ENCODE data around the gene TBC1D4. TPM values are rescaled to one million over a fixed set of nuclear protein-coding genes. Genes with fewer than 3 reads are reported as not detected.
"Not testable (repeated sequence)": the region's sequence is repeated elsewhere in the genome, so short reads cannot be mapped to it uniquely, and the experiment has no call there.

The TBC1D4 gene
- total RNA-seq, 4 donors from 2014 or later = 49.9 to 279 (median 211) TPM

DNA sequence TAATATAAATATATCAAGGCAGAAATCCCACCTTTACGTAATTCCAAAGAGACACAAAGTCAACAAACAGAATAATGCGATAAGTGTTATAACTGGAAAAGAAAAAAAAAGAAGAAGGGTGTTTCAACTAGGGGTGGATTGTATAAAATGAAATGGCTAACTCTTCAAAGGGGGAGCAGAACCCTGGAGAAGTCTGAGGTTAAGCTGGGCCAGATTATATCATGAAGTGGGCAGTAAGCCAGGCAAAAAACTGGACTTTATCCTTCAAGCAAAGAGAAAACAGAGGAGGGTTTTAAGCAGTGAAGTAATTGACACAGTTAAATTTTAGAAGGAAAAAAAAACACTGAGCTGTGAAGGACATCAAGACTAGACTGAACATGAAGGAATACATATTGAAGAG is 41.9 kb downstream of the TBC1D4 start:
- no peaks in the 10 kb centered on the region for H3K9me3 ChIP-seq
- no peaks in the 10 kb centered on the region for H3K27me3 ChIP-seq
- in situ Hi-C loops (cut with MboI; ENCODE audit: low sequenced_read_pairs in 4 of 4) = no loop called here
- no peak overlapping the region for H3K4me3 ChIP-seq
- intact Hi-C loops (cut with DNase I; ENCODE audit: low total_unique reads) = no loop called here
- no peak for DNase-seq
- H3K4me1 ChIP-seq = peaks cover 73 to 78% of the 10 kb centered on the region in 2 donors
- TF ChIP-seq, protein P1, sequence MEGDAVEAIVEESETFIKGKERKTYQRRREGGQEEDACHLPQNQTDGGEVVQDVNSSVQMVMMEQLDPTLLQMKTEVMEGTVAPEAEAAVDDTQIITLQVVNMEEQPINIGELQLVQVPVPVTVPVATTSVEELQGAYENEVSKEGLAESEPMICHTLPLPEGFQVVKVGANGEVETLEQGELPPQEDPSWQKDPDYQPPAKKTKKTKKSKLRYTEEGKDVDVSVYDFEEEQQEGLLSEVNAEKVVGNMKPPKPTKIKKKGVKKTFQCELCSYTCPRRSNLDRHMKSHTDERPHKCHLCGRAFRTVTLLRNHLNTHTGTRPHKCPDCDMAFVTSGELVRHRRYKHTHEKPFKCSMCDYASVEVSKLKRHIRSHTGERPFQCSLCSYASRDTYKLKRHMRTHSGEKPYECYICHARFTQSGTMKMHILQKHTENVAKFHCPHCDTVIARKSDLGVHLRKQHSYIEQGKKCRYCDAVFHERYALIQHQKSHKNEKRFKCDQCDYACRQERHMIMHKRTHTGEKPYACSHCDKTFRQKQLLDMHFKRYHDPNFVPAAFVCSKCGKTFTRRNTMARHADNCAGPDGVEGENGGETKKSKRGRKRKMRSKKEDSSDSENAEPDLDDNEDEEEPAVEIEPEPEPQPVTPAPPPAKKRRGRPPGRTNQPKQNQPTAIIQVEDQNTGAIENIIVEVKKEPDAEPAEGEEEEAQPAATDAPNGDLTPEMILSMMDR (IDR thresholded peaks at IDR 0.05 in 4 of 5, conservative IDR thresholded peaks at IDR 0.05 in 1 of 5) = no peak
- TF ChIP-seq POLR2A (IDR thresholded peaks at IDR 0.05) = no peak
- no peaks in the 10 kb centered on the region for H3K36me3 ChIP-seq
- no peak for ATAC-seq
- peak overlapping the region; percentile 73 to 98 (median 93) for H3K27ac ChIP-seq

DNA sequence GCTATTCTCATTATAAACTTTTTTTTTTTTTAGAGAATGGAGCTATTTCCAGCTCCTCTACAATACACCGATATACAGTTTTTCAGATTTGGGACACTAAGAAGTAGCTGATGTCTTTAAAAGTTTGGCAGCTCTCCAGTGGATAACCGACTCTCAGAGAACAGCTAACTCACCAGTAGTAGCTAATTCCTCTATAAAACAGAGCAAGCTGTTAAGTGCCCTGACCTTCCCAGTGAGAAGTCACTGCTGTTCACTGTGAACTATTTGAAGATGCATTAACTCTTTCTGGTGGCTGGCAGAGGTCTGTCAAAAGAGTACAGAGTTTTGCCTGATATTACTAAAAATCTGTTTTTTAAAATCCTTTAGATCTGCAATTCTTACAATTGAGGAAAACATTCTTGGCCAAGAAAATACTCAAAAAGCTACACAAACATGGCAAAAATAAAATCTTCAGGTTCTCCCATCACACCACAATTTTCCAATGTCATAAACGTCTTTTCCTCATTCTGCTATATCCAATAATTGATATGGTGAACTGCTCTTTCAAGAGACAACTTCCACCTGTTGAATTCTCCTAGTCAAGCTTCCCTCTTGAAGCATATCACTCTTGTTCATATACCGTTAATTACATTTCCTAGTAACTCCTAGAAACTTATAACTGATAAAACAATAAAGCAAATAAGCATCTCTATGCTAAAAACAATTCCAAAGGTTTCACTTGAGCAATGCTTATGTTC is 44.2 kb downstream of the TBC1D4 start:
- intact Hi-C loops (cut with DNase I; ENCODE audit: low total_unique reads) (no loop called here), in situ Hi-C loops (cut with MboI; ENCODE audit: low sequenced_read_pairs in 4 of 4) (no loop called here)
- DNase-seq = no peak
- peak in 1 of 2 donors; percentile 24 for ATAC-seq
- Histone ChIP-seq H3K9me3 (no peaks in the 10 kb centered on the region), H3K4me1 (peaks cover 67% of the 10 kb centered on the region in 2 donors), H3K36me3 (no peaks in the 10 kb centered on the region), H3K27ac (peak overlapping the region; percentile 73 to 98 (median 93)), H3K4me3 (peak overlapping the region in 1 of 4 donors; percentile 16), H3K27me3 (no peaks in the 10 kb centered on the region)
- TF ChIP-seq POLR2A (IDR thresholded peaks at IDR 0.05) = no peak
- TF ChIP-seq, protein P1 (IDR thresholded peaks at IDR 0.05 in 4 of 5, conservative IDR thresholded peaks at IDR 0.05 in 1 of 5) = no peak

DNA sequence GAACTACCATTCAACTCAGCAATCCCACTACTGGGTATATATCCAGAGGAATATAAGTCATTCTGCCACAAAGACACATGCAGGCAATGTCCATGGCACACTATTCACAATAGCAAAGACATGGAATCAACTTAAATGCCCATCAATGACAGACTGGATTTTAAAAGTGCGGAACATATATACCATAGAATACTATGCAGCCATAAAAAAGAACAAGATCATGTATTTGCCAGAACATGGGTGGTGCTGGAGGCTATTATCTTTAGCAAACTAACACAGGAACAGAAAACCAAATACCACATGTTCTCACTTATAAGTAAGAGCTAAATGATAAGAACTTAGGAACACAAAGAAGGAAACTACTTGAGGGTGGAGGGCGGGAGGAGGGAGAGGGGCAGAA is 47.8 kb downstream of the TBC1D4 start:
- DNase-seq; H3K36me3 ChIP-seq; H3K27me3 ChIP-seq; H3K4me3 ChIP-seq; ATAC-seq; H3K9me3 ChIP-seq; intact Hi-C loops (cut with DNase I; ENCODE audit: low total_unique reads); in situ Hi-C loops (cut with MboI; ENCODE audit: low sequenced_read_pairs in 4 of 4): not testable (repeated sequence)
- Histone ChIP-seq H3K4me1 (peaks cover 69 to 80% of the 10 kb centered on the region in 2 donors), H3K27ac (peak overlapping the region; percentile 73 to 98 (median 93))

DNA sequence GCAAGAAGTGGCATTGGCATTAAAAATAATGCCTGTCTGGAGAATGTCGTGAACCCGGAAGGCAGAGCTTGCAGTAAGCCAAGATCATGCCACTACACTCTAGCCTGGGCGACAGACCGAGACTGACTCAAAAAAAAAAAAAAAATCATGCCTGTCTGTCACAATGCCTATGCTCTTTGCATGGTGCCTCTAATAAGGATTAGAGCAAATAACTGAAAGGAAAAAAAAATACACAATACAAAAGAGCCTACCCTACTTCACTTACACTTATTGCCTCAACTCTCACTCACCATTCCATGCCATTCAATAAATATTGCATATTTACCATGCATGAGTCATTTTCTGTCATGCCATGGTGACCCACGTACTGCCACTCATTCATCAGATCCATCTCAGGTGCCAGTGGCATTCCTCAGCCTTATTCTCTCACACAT is 49.1 kb downstream of the TBC1D4 start:
- Histone ChIP-seq H3K27ac (peak overlapping the region; percentile 63 to 98 (median 93)), H3K36me3 (no peaks in the 10 kb centered on the region), H3K9me3 (no peaks in the 10 kb centered on the region), H3K4me3 (no peak overlapping the region), H3K27me3 (no peaks in the 10 kb centered on the region), H3K4me1 (peaks cover 69 to 80% of the 10 kb centered on the region in 2 donors)
- in situ Hi-C loops (cut with MboI; ENCODE audit: low sequenced_read_pairs in 4 of 4) = no loop called here
- intact Hi-C loops (cut with DNase I; ENCODE audit: low total_unique reads) = no loop called here
- no peak for TF ChIP-seq POLR2A (IDR thresholded peaks at IDR 0.05)
- TF ChIP-seq, protein P1 (IDR thresholded peaks at IDR 0.05 in 4 of 5, conservative IDR thresholded peaks at IDR 0.05 in 1 of 5) = no peak
- DNase-seq (no peak), ATAC-seq (peak in 1 of 2 donors; percentile 45)

DNA sequence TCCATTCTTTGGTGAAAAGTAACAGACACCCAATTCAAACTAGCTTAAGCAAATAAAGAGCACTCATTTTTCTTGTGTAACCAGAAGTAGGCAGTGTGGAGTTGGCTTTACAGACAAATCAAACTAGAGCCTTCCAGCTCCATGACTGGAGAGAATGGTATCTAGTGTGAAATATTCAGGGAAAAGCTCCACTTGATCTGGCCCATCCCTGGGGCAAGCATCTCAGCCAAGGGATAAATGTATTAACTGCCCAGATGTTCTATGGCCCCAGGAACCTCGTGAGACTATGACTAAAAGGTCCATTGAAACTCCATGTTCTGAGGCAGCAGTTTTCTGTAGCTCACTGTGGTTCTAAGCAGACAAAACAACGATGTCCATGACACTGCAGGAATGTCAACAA is 49.9 kb downstream of the TBC1D4 start:
- peak; percentile 74 for ATAC-seq
- in situ Hi-C loops (cut with MboI; ENCODE audit: low sequenced_read_pairs in 4 of 4) = no loop called here

More for the DNA sequence above, 49.9 kb downstream of the TBC1D4 start:
- H3K4me1 ChIP-seq = peaks cover 64 to 72% of the 10 kb centered on the region in 2 donors
- peak overlapping the region; percentile 63 to 98 (median 93) for H3K27ac ChIP-seq
- intact Hi-C loops (cut with DNase I; ENCODE audit: low total_unique reads) = no loop called here
- H3K36me3 ChIP-seq = no peaks in the 10 kb centered on the region
- TF ChIP-seq POLR2A (IDR thresholded peaks at IDR 0.05) = no peak
- TF ChIP-seq, protein P1 (IDR thresholded peaks at IDR 0.05 in 4 of 5, conservative IDR thresholded peaks at IDR 0.05 in 1 of 5) = no peak
- H3K9me3 ChIP-seq = no peaks in the 10 kb centered on the region
- DNase-seq = no peak
- no peaks in the 10 kb centered on the region for H3K27me3 ChIP-seq
- H3K4me3 ChIP-seq = no peak overlapping the region
